ENCODE results near the gene BHLHE23.

BHLHE23 gene

DNA sequence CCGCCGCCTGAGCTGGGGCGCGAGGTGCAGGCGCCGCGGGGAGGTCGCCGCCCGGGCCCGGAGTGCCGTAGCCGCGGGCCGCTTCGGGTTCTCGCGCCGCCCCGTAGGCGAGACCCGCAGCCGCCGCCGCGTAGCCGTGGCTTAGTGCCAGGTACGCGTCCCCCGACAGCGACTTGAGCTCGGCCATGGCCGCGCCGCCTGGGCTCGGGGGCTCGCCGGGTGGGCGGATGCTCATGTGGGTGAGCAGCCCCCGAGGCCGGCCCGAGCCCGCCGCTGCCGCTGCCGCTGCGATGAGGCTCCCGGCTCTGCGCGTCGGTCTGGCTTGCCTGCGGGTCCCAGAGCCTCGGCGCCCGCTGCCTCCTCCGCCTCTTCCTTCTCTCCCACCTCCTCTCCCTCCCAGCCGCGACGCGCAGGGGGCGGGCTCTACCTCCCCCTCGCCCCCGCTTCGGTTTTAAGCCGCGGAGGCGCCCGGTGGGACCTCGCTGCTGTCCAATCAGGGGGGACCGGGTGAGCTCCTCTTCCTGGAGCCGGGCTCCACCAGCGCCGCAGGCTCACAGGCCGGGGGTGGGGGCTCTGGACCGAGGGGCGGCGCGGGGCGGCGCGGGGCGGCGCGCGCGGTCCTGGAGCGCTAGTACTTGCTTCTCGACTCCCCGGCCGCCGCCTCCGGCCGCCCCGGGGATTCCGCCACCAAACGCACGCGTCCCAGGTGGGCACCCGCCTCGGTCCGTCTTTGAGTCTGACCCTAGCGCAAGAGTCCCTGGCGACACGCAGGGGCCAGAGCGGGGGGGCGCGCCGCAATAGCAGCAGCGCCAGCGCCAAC, at the start of gene BHLHE23:
Gene BHLHE23 (minus strand): TSS at position 425 of the 820 bp plus-strand sequence. CDS start 190 bp downstream, at position 235.
- no peak for DNase-seq

DNA sequence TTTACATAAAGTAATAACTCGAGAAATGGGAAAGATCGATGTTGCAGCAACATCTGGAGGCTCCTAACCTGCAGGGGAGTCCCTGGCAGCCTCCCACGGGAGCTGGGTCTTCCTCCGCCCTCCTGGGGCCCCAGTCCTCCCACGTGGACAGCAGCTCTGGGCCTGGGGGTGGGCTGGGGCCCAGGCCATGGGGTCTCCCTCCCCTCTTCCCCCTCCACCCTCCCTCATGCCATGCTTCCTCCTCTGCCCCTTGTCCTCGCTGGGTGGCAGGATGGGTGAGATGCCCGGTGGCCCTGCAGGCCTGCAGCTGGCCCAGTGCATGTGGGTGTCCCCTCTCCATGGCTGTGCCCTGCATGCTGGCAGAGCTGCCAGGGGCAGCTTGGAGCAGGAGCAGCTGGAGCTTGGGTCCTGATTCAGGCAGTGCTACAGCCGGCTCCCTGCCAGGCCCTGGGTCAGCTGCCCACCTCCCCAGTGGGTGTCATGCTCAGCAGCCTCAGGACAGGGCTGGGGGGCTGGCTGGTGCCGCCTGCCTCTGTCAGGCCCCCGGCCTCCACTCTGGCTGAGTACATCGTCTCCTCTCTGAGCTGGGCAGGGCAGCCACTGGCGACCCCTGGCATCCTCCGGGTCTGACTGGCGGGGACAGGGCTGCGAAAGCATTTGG, 48.9 kb upstream of the BHLHE23 start:
- DNase-seq: no peak

DNA sequence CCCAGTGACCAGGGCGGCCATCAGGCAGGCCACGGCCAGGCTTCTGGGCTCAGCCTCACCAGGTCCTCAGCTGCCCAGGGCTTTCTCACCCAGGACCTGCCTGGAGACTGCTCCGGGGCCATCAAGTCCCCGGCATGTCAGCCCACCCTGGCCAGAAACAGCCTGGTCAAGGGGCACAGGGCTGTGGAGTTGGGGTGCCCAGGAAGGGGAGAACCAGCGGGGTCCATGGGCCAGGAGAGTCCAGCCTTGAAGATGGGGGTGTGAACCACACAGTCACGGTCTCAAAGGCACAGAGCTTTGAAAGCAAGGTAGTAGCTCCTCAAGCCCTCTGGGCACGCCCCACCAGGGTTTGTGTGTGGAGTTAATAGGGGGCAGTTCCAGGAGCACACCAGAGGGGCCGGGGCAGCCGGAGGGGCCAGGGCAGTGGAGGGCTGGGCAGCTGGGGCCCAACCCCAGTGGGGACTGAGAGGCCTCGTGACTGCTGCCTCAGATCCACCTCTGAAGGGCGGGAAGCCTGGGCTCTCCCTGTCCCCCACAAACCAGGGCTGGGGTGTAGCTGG, 48.0 kb upstream of the BHLHE23 start:
- DNase-seq: no peak

DNA sequence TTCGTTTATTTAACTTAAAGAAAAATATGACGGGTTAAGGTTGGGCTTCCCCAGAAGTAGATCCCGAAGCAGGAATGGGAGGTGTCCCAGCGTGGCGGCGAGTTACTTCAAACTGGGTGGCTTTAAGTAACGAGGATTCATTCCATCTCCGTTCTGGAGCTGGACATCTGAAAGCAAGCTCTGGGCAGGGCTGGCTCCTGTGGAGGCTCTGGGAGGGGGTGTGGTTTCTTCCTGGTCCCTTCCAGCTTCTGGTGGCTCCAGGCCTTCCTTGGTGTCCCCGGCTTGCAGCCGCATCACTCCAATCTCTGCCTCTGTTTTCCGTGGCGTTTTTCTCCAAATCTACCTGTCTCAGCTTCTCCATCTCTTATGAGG, 47.3 kb upstream of the BHLHE23 start:
- DNase-seq: no peak

- DNase-seq: no peak
These were observed 46.8 kb upstream of the BHLHE23 start for GRCh38 chr20:63053432-63054102.

GRCh38 chr20:63052571-63053431, 46.0 kb upstream of the BHLHE23 start:
- no peak for DNase-seq

- no peak for DNase-seq
These were observed 45.1 kb upstream of the BHLHE23 start for GRCh38 chr20:63051911-63052310.

- DNase-seq: no peak
These were observed 44.6 kb upstream of the BHLHE23 start for GRCh38 chr20:63051186-63051860.

DNA sequence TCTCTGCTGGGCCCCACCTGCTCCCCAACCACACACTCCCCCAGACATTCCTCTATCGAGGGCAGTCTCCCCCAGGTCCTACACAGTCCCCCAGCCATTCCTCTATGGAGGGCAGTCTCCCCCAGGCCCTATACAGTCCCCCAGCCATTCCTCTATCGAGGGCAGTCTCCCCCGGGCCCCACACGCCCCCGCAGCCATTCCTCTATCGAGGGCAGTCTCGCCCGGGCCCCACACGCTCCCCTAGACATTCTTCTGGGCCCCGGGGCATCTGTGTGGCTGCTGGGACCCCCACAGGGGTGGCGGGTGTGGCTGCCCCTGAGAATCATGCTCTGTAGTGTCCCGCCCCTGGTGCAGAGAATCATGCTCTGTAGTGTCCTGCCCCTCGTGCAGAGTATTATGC, 43.6 kb upstream of the BHLHE23 start:
- DNase-seq: no peak

GRCh38 chr20:63049561-63050221, 42.9 kb upstream of the BHLHE23 start:
- DNase-seq: no peak

- no peak for DNase-seq
These were observed 42.4 kb upstream of the BHLHE23 start for GRCh38 chr20:63049191-63049518.

- DNase-seq: no peak
These were observed 41.9 kb upstream of the BHLHE23 start for GRCh38 chr20:63048516-63049190.

GRCh38 chr20:63047946-63048345, 41.2 kb upstream of the BHLHE23 start:
- DNase-seq: no peak

GRCh38 chr20:63047267-63047666, 40.5 kb upstream of the BHLHE23 start:
- DNase-seq: no peak

- no peak for DNase-seq
These were observed 40.1 kb upstream of the BHLHE23 start for GRCh38 chr20:63046841-63047240.

DNA sequence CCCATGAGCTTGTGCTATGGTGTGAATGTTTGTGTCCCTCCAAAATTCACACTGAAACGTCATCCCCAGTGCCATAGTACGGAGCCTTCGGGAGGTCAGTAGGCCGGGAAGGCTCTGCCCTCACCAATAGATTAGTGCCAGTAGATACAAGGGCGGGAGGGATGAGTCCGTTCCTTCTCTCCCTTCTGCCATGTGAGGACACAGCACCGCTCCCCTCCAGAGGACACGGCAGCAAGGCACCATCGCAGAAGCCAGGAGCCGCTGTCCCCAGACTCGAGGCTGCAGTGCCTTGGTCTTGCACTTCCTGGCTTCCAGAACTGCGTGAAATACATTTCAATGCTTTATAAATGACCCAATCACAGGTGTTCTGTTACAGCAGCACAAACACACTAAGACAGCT, 39.2 kb upstream of the BHLHE23 start:
- no peak for DNase-seq

DNA sequence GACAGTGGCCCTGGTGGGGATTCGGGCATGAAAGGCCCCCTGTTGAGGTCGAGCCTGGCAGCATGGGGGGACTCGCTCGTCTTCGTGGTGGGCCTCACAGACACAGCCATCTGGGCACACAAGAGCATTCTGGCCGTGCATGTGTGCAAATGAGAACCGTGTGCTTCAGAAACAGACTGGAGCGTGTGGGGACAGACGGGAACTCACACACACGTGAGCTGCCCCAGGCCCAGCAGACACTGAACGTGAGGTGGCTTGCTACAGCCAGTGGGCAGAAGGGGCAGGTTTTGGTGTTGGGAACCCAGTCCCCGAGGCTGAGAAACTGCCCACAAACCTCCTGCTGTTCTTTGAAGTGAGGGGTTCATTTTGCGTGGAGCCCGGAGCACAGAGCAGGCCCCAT, 38.6 kb upstream of the BHLHE23 start:
- DNase-seq: no peak

GRCh38 chr20:63044605-63045004, 37.8 kb upstream of the BHLHE23 start:
- DNase-seq: no peak

- DNase-seq: no peak
These were observed 37.4 kb upstream of the BHLHE23 start for GRCh38 chr20:63044204-63044600.

DNA sequence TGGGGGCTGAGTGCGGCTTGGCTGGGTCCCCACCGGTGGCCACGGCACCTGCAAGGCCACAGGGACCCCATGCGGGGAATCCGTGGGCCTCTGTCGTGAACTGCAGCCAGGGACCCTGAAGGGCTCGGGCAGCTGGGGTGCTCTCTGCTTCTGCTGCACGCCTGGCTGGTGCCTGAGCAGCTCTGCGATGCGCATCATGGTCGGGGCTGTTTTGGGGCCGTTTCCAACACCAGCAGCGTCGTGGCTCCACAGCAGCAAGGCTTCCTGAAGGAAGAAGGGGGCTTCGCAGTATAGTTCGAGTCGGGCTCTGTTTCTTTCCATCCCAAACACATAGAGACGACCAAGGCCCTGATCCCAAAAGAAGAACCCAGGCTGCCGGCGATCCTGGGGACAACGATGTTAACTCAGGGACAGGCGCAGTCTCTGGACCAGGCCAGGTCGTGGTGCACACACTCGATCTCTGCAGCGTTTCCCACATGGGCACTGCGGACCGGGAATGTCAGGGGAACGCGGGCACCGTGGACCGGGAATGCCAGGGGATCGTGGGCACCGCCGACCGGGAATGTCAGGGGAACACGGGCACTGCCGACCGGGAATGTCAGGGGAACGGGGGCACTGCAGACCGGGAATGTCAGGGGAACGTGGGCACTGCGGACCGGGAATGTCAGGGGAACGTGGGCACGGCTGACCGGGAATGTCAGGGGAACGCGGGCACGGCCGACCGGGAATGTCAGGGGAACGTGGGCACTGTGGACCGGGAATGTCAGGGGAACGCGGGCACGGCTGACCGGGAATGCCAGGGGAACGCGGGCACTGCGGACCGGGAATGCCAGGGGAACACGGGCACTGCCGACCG, 36.8 kb upstream of the BHLHE23 start:
- no peak for DNase-seq
